Measurements from ENCODE around the gene GLMP. TPM values are rescaled to one million over a fixed set of nuclear protein-coding genes. Genes with fewer than 3 reads are reported as not detected.
A peak's percentile ranks its signal among the peaks of the same experiment; 100 is the strongest.

GLMP gene, protein sequence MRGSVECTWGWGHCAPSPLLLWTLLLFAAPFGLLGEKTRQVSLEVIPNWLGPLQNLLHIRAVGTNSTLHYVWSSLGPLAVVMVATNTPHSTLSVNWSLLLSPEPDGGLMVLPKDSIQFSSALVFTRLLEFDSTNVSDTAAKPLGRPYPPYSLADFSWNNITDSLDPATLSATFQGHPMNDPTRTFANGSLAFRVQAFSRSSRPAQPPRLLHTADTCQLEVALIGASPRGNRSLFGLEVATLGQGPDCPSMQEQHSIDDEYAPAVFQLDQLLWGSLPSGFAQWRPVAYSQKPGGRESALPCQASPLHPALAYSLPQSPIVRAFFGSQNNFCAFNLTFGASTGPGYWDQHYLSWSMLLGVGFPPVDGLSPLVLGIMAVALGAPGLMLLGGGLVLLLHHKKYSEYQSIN
- total RNA-seq, result 83.3 and 84.3 TPM in 2 replicates
- polyA plus RNA-seq, result 109 and 136 TPM in 2 replicates
- 58.5 and 61.2 TPM in 2 replicates for polyA plus RNA-seq (2011; cell fraction: cytosol; rRNA removed)
- polyA plus RNA-seq (2011; cell fraction: nucleus; rRNA removed), result 31.9 and 43.5 TPM in 2 replicates
- 75.5 TPM in 2 replicates for polyA plus RNA-seq (2012)
- 44.3 and 53.0 TPM in 2 replicates for polyA minus RNA-seq
- polyA minus RNA-seq (2011; cell fraction: cytosol; rRNA and poly(A)+ RNA removed), result 10.9 TPM
- polyA minus RNA-seq (2011; cell fraction: nucleus; rRNA and poly(A)+ RNA removed), result 12.9 and 14.8 TPM in 2 replicates
- percentile 70 among the genes with signal in this experiment for Bru-seq, nascent RNA
- percentile 91 among the genes with signal in this experiment for BruChase-seq, experiment 1, labeled RNA remaining after a 6-hour chase
- BruChase-seq, experiment 2, labeled RNA remaining after a 2-hour chase, result percentile 74 among the genes with signal in this experiment
- long read RNA-seq, transcript GLMP-201 (6 exons, 1,604 nt), result major isoform, 116 of 200 reads
- long read RNA-seq, transcript GLMP-213 (5 exons, 1,365 nt), result minor isoform, 7 of 200 reads
- long read RNA-seq, transcript GLMP-215 (5 exons, 1,364 nt), result minor isoform, 14 of 200 reads
- long read RNA-seq, partial matches to known transcripts, result 16 of 200 reads
- long read RNA-seq, other reads (novel, unspliced or antisense), result 44 of 200 reads

DNA sequence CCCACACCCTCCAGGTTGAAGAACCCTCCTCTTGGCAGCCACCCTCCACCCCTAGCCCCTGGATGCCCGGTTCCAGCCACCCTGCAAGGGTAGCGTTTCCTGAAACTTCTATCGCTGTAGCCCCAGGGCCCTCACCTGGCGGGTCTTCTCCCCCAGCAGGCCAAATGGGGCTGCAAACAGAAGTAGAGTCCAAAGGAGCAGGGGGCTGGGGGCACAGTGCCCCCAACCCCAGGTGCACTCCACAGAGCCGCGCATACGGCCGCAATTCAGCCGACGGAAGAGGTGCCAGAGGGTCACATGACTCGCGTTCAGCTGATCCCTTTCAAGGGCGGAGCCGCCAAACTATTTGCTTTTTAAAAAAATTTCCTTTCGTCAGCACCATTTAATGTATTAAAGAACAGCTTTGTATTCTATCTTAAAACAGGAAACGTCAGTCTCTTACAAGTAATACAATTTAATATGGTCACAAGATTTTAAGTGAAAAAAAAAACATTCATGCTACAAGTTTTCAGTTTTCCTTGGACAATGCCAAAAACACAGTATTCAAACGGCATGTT, at the start of gene GLMP:
GLMP (minus strand) TSS at position 289 of the 557 bp plus-strand sequence; CDS start at position 255, 34 bp downstream.
- H4K20me1 ChIP-seq (replicated peaks; ENCODE audit: control insufficient read depth, extremely low read depth, insufficient read depth, low read length), result no peaks in the 10 kb centered on the region
- H3K79me2 ChIP-seq (ENCODE audit: control insufficient read depth, insufficient read depth, low read length), result peaks cover 6% of the 10 kb centered on the region
- peak within 1 kb of the TSS; percentile 57 for H3K9ac ChIP-seq (replicated peaks; ENCODE audit: extremely low read depth, insufficient read depth, low read length)
- CTCF ChIA-PET, result interaction anchor here (0.8 to 1.2 kb wide), 4 partner anchors 12 to 44 kb away, joined by 3 to 6 read pairs (median 5); no protein-coding TSS in a partner anchor
- TF ChIP-seq POLR2A (IDR thresholded peaks at IDR 0.05; ENCODE audit: low read depth, low read length) (peak; percentile 79), FOS (IDR thresholded peaks at IDR 0.05; ENCODE audit: borderline replicate concordance, insufficient read depth, low read length) (no peak), EZH2 (IDR thresholded peaks at IDR 0.05; ENCODE audit: borderline replicate concordance, low read depth, low read length, severe bottlenecking) (no peak), GATA2 (IDR thresholded peaks at IDR 0.05; ENCODE audit: insufficient read depth, insufficient read length, low read depth, low read length) (no peak), MYC (IDR thresholded peaks at IDR 0.05; ENCODE audit: low read depth, low read length) (no peak), JUN (IDR thresholded peaks at IDR 0.05; ENCODE audit: borderline replicate concordance, insufficient read depth, insufficient read length, low read depth) (no peak), POLR2AphosphoS5 (IDR thresholded peaks at IDR 0.05; ENCODE audit: insufficient read depth, low read depth, low read length) (peak; percentile 69)
- TF ChIP-seq, protein P1, sequence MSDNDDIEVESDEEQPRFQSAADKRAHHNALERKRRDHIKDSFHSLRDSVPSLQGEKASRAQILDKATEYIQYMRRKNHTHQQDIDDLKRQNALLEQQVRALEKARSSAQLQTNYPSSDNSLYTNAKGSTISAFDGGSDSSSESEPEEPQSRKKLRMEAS (IDR thresholded peaks at IDR 0.05; ENCODE audit: insufficient read depth, insufficient read length), result peak; percentile 65
- TF ChIP-seq, protein P2, sequence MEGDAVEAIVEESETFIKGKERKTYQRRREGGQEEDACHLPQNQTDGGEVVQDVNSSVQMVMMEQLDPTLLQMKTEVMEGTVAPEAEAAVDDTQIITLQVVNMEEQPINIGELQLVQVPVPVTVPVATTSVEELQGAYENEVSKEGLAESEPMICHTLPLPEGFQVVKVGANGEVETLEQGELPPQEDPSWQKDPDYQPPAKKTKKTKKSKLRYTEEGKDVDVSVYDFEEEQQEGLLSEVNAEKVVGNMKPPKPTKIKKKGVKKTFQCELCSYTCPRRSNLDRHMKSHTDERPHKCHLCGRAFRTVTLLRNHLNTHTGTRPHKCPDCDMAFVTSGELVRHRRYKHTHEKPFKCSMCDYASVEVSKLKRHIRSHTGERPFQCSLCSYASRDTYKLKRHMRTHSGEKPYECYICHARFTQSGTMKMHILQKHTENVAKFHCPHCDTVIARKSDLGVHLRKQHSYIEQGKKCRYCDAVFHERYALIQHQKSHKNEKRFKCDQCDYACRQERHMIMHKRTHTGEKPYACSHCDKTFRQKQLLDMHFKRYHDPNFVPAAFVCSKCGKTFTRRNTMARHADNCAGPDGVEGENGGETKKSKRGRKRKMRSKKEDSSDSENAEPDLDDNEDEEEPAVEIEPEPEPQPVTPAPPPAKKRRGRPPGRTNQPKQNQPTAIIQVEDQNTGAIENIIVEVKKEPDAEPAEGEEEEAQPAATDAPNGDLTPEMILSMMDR (IDR thresholded peaks at IDR 0.05; ENCODE audit: extremely low read depth in 1 of 2, insufficient read depth in 1 of 2, low read depth in 1 of 2, low read length in 2 of 2), result no peak
- peak within 1 kb of the TSS; percentile 41 to 82 (median 66) for H3K4me3 ChIP-seq (replicated peaks in 1 of 3; ENCODE audit: insufficient read depth in 1 of 3, low read depth in 1 of 3, low read length in 3 of 3)
- H2AFZ ChIP-seq (ENCODE audit: low read depth, low read length), result peak within 1 kb of the TSS; percentile 71
- BruUV-seq (replicated peaks), result no TSS peak
- no peaks in the 10 kb centered on the region for H3K9me1 ChIP-seq (replicated peaks; ENCODE audit: control insufficient read depth, extremely low read depth, insufficient read depth, low read length)
- no peaks in the 10 kb centered on the region for H3K27me3 ChIP-seq (ENCODE audit: control insufficient read depth in 2 of 2, insufficient read depth in 2 of 2, low read length in 2 of 2)
- DNase-seq (ENCODE audit: low read depth, low spot score) (peak; percentile 66), FAIRE-seq (peak; percentile 98)
- POLR2A ChIA-PET, result interaction anchor here (0.6 to 0.9 kb wide), 2 partner anchors 12 to 22 kb away, joined by 3 to 4 read pairs; no protein-coding TSS in a partner anchor
- peak within 1 kb of the TSS; percentile 3 for H3K27ac ChIP-seq (ENCODE audit: insufficient read depth, low read depth, low read length)
- dilution Hi-C loops (cut with MboI; ENCODE audit: extremely low pct_ligation_motif_present, low sequenced_read_pairs) (no loop called here), intact Hi-C loops (cut with micrococcal nuclease) (no loop called here)
- peak within 1 kb of the TSS; percentile 75 for H3K4me2 ChIP-seq (ENCODE audit: insufficient read depth, low read length)
- no peaks in the 10 kb centered on the region for H3K9me3 ChIP-seq (replicated peaks; ENCODE audit: control insufficient read depth, insufficient read depth, low read length)
- peaks cover 0 to 2% of the 10 kb centered on the region in 2 experiments for H3K36me3 ChIP-seq (ENCODE audit: control insufficient read depth in 2 of 2, extremely low read depth in 1 of 2, insufficient read depth in 2 of 2, low read length in 2 of 2)
- peaks cover 10% of the 10 kb centered on the region for H3K4me1 ChIP-seq (ENCODE audit: control insufficient read depth, extremely low read depth, insufficient read depth, low read length)

Data from endothelial cell of umbilical vein (primary cell).